GM18951 (cell line): ENCODE results near the gene FHAD1.
"Not testable (repeated sequence)": the region's sequence is repeated elsewhere in the genome, so short reads cannot be mapped to it uniquely, and the experiment has no call there.

Source experiments
- POLR2A ChIP-seq: IDR thresholded peaks from 4 replicates; pipeline ENCODE4 v1.6.1; 2011; ENCODE audit warnings: mild to moderate bottlenecking; ENCODE audit not compliant: insufficient read length, insufficient read depth; ENCODE audit errors: extremely low read depth
- in situ Hi-C: fragments of 300-500 bp; cut with MboI; formaldehyde crosslinking; loops from one replicate; pipeline ENCODE4 v1.12.0; 2022; ENCODE audit warnings: low sequenced_read_pairs, mixed read lengths, inconsistent platforms; ENCODE audit not compliant: unreplicated experiment

Gene FHAD1

DNA sequence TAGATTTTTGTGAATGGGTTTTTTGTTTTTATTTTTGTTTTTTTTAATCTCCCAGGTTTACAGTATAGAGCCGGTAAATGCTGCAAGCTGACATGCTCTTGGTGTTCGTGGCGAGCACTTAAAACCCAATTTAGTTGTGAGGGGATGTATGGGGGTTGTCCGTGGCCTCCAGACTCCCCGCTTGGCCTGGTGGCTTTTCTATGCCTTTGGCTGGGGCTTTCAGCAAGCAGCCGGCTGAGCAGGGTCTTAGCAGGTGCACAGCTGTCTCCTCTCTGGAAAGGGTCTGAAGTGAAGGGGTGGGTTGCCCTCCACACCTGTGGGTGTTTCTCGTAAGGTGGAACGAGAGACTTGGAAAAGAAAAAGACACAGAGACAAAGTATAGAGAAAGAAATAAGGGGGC, 131.7 kb downstream of the FHAD1 start:
- TF ChIP-seq POLR2A: no peak
- in situ Hi-C loops: no loop called here

DNA sequence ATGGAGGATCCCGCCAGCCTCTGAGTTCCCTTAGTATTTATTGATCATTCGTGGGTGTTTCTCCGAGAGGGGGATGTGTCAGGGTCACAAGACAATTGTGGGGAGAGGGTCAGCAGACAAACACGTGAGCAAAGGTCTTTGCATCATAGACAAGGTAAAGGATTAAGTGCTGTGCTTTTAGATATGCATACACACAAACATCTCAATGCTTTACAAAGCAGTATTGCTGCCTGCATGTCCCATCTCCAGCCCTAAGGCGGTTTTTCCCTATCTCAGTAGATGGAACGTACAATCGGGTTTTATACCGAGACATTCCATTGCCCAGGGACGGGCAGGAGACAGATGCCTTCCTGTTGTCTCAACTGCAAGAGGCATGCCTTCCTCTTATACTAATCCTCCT, 132.1 kb downstream of the FHAD1 start:
- in situ Hi-C loops: not testable (repeated sequence)

DNA sequence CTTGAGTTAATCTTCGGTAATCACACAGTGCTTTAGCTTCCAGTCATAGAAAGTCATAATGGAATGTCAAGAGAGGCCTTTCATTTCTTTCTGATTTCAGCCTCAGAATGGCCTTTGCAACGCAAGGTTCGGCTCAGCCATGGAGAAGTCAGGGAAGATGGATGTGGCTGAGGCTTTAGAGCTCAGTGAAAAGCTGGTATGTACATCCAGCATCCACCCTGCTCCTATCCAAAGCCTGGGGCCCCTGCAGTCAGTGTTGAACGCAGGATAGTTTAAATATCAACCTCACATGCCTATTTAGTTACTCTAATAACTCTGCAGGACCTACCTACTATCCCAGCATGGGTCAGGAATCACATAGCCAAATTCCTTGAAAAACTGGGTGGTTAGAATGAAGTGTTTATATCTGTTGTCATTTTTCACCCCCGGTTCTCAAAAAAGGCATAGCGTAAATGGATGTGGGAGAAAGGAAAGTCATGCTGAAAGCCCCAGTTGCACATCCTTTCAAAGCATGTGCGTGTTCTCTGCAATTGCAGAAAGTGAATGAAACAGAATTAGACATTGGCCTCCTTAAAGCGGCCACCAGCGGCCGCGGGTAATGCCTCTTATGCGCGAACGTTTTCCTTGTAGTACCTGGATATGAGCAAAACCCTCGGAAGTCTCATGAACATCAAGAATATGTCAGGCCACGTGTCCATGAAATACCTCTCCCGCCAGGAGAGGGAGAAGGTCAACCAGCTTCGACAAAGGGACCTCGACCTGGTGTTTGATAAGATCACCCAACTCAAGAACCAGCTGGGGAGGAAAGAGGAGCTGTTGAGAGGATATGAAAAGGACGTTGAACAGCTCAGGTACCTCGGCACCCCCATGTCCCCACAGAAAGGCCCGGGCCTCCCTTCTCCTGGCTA, 133.8 kb downstream of the FHAD1 start:
- in situ Hi-C loops: no loop called here
- TF ChIP-seq POLR2A: no peak

DNA sequence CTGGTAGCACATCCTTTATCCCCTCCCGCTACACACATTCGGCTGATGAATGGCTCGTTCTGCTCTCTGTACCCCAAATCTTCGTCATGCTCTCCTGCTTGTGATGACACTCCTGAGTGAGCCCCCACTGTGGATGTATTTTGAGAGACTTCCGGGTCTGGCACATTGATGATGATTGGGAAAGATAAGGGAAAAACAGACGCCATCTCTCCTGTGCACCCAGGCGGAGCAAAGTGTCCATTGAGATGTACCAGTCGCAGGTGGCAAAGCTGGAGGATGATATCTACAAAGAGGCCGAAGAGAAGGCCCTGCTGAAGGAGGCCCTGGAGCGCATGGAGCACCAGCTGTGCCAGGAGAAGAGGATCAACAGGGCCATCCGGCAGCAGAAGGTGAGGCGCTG, 134.8 kb downstream of the FHAD1 start:
- in situ Hi-C loops: no loop called here
- no peak for TF ChIP-seq POLR2A

DNA sequence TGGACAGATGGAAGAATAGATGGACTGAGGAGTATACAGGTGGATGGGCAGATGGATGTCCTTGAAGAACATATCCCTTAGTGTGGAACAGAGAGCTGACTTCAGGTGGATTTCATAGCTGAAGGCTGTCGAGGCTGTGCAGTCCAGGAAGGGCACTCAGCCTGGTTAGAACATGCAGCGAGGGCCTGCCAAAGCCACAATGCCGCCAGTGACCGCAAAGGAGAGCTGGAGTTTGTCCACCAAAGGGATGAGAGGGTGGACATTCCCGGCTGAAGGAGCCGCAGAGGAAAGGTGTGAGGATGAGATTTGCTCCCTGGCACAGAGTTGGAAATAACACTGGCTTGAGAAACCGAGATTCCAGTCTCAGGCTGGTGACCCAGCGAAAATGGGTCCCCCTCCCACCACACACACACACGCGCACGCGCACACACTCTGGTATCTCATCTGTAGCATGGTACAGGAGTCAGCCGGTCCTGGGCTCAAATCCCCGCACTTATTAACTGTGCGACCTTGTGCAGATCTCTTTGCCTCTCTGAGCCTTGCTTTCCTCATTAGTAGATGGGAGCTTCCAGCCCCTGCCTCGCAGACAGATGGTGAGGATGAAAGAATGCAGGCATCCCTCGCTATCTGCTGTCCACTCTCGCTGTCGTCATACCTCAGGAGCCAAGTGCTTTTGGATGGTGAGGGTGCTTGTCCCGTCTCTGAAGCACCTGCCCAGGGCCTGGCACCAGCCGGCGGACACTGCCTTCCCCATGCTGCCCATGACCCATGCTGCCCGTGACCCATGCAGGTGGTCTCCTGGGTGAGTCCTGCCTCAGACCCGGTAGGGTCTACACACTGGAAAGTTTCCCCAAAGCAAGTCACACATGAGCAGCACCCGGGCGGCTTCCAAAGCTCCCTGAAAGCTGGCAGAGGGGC, 135.8 kb downstream of the FHAD1 start:
- in situ Hi-C loops: no loop called here
- no peak for TF ChIP-seq POLR2A

DNA sequence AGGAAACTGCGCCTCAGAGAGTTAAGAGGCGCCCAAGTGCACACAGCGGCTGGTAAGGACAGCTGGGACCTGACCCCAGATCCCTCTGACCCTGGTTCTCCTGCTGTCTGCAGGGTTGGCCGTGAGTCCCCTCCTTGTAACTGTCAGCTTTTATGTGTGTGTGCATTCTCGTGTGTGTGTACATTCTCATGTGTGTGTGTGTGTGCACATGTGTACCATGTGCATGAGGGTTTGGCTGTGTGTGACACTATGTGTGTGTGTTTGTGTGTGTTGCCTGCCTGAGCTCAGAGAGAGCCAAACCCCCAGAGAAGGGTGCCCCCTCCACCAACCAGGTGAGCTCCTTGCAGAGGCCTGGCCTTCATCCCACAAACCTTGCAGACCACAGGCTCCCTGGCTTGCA, 136.8 kb downstream of the FHAD1 start:
- no peak for TF ChIP-seq POLR2A
- in situ Hi-C loops: no loop called here

DNA sequence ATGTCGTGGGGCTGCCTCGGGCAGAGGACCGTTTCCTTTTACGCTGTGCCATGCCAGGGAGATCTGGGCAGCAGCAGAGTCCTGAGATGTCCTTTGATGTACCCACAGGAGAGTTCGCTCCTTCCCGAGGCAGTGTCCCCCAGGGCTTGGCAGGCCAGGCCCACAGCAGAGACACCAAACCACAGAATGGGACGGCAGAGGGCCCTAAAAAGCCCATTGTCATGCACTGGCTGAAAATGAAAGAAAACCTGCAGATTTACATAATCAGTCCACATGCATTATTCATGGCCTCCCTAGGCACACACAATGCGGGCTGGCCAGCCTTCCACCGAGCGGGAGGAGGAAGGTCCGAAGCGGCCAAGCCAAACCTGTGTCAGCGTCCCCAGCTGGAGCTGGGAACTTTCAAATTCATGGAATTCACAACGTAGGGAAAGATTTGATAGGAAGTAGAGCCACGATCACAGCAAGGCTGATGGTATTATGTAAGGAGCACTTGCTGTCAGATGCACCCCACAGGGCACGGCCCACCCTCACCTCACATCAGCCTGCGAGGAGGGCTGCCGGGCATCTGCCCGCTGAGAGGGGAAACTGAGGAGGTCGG, 137.4 kb downstream of the FHAD1 start:
- in situ Hi-C loops: no loop called here
- no peak for TF ChIP-seq POLR2A

DNA sequence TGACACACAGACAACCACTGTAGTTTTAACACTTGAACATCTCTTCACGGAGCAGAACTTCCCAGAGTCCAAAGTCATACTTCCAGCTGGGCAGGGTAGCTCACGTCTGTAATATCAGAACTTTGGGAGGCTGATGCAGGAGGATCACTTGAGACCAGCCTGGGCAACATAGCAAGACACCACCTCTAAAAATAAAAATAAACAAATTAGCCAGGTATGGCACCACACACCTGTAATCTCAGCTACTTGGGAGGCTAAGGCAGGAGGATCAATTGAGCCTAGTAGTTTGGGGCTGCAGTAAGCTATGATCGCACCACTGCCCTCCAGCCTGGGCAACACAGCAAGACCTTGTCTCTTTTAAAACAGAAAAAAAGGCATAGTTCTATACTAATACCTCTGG, 138.4 kb downstream of the FHAD1 start:
- in situ Hi-C loops: no loop called here

DNA sequence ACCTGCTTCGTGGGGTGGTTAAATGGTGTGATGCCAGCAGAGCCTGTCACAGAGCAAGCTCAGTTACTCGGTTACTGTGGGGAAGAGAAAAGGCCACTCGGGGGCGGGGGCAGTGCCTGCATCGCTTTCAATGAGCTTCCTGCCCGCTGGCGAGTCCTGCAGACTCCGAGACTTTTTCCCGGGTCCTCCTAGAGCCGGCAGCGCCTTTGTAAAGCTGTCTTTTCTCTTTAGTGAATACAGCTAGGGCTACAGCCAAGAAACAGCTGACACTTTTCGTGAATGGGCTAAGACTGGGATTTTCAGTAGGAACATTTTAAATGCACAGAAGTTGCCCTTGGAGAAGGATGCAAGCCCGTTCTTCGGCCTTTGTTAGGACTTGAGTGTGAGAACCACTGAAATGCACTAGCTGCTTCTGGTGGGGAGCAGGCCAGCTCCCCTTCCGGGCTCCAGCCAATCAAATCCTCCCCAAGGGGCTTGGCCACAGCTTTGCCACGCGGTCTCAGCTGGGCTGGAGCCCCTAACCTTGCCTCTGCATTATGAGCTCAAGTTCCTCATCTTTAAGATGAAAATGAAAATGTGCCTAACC, 139.2 kb downstream of the FHAD1 start:
- in situ Hi-C loops: no loop called here
- no peak for TF ChIP-seq POLR2A

More for the DNA sequence above, 138.4 kb downstream of the FHAD1 start:
- TF ChIP-seq POLR2A: no peak

DNA sequence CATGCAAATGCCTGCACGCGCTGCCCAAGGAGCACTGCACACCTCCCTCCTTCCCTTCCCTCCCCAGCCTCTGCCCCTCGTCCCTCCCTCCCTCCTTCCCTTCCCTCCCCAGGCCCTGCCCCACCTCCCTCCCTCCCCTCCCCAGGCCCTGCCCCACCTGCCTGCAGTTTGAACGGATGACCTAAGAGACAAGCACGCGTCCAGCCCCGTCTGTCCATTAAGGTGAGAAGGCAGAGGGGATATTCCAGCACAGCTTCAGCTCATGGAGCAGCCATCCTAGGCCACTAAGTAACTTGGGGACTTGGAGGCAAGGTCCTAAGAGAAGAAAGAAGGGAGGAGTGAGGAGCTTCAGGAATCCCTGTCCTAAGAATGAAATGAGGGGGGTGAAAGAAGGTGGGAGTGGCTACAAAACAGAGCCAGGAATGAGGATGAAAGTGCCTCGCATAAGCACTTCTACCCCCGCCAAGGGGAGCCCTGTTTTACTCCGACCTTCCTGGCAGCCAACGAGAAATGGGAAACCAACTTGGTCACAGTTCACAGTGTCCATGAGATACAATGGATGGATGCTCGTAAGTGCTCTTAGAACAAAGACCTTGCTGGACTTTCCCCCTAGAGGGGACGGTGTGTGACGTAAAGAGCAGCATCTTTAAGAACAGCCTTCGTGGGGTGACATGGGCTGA, 141.3 kb downstream of the FHAD1 start:
- in situ Hi-C loops: no loop called here

DNA sequence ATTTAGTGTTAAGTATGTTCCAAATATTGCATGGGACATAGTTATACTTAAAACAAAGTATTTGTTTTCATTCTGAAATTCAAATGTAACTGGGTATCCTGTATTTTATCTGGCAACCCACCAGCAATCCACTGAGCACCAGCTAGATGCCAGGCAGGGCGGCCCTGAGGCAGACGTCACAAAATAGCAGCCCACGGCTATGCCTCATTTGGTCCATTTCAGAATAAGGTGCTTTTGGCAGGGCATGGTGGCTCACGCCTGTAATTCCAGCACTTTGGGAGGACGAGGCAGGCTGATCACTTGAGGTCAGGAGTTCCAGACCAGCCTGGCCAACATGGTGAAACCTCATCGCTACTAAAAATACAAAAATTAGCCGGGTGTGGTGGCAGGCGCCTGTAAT, 142.8 kb downstream of the FHAD1 start:
- in situ Hi-C loops: not testable (repeated sequence)

More for the DNA sequence above, 141.3 kb downstream of the FHAD1 start:
- no peak for TF ChIP-seq POLR2A

DNA sequence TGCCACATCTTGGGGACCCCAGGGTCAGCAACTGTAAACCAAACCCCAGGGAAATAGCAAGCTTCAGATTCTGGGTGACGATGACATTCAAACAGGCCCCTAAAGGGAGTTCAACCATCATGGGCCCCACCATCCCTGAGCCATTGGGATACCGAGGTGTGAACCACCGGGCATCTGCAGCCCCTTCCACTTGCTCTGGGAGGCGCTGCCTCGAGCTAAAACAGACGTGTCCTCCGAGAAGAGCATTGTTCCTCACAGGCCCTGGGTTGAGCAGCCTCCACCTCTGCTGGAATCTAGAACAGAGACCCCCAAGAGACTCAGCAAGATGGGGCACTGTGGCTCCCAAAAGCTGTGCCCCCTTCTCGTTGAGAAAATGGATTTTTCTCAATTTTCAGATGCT, 143.6 kb downstream of the FHAD1 start:
- in situ Hi-C loops: no loop called here

More for the DNA sequence above, 143.6 kb downstream of the FHAD1 start:
- TF ChIP-seq POLR2A: no peak
